ENCODE results near the gene GRIK1.

Gene GRIK1

DNA sequence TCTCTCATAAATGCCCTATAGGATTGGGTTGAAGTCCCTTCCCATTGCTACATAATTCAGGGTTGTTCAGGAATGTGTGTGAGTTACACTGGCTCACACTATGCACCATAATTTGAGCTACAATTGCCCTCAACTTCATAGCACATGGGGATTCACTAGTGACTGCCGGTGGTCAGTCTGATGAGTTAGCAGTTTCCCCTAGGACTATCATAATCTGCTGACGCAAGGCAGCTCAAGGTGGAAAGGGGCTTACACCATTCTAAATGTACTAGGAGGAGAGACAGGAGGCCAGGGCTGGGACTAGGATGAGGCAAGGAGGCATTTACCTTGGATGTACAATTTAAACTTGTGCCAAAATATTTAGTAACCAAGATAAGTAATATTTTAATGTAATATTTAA is 224.7 kb downstream of the GRIK1 start:
- H3K36me3 Mint-ChIP-seq (ENCODE audit: low read depth): peaks cover 4% of the 10 kb centered on the region
- no peak for TF ChIP-seq CTCF (IDR thresholded peaks at IDR 0.05; ENCODE audit: unreplicated experiment in 3 of 3)
- H3K4me1 Mint-ChIP-seq: no peaks in the 10 kb centered on the region
- H3K9me3 Mint-ChIP-seq: peaks cover 5% of the 10 kb centered on the region
- H3K27ac Mint-ChIP-seq: no peak overlapping the region
- H3K27me3 Mint-ChIP-seq (ENCODE audit: low read depth): no peaks in the 10 kb centered on the region
- H3K4me3 Mint-ChIP-seq: no peak overlapping the region

GRCh38 chr21:29712818-29713217 is 227.0 kb downstream of the GRIK1 start:
- Mint-ChIP-seq H3K4me1 (no peaks in the 10 kb centered on the region), H3K36me3 (ENCODE audit: low read depth) (peaks cover 4% of the 10 kb centered on the region), H3K27me3 (ENCODE audit: low read depth) (no peaks in the 10 kb centered on the region), H3K4me3 (no peak overlapping the region), H3K27ac (no peak overlapping the region), H3K9me3 (peaks cover 5% of the 10 kb centered on the region)
- no peak for TF ChIP-seq CTCF (IDR thresholded peaks at IDR 0.05; ENCODE audit: unreplicated experiment in 3 of 3)

DNA sequence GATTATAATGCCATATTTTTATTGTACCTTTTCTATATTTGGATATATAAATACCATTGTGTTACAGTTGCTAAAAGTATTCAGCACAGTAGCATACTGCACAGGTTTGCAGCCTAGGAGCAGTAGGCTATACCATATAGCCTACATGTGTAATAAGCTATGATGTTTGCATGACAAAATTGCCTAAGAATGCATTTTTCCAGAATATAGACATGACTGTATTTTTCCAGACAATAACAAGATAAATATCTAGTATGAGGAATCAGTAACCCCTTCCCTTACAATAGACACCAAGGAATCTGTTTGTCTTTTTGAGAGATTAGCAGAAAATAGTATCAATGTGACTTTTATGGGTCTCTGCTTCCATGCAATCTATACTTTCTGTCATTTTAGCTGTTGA is 228.6 kb downstream of the GRIK1 start:
- H3K4me1 Mint-ChIP-seq: no peaks in the 10 kb centered on the region
- no peak overlapping the region for H3K27ac Mint-ChIP-seq
- H3K4me3 Mint-ChIP-seq: no peak overlapping the region
- no peak for TF ChIP-seq CTCF (IDR thresholded peaks at IDR 0.05; ENCODE audit: unreplicated experiment in 3 of 3)
- H3K9me3 Mint-ChIP-seq: peaks cover 2% of the 10 kb centered on the region
- peaks cover 1% of the 10 kb centered on the region for H3K36me3 Mint-ChIP-seq (ENCODE audit: low read depth)
- no peaks in the 10 kb centered on the region for H3K27me3 Mint-ChIP-seq (ENCODE audit: low read depth)

DNA sequence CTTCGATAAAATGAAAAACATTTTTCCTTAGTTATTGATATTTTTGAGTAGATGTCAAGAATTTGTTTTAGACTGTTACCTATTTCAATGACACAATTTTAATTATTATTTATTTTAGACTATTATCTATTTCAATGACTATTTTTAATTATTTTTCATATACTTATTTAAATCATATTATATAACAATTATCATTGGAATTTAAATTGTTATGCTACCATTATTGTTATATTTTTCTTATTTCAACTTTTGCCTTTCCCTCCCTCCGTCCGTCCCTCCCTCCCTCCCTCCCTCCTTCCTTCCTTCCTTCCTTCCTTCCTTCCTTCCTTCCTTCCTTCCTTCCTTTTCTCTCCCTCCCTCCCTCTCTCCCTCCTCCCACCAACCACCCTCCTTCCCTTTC is 229.3 kb downstream of the GRIK1 start:
- Mint-ChIP-seq H3K4me3 (no peak overlapping the region), H3K36me3 (ENCODE audit: low read depth) (no peaks in the 10 kb centered on the region), H3K9me3 (no peaks in the 10 kb centered on the region), H3K27ac (no peak overlapping the region), H3K27me3 (ENCODE audit: low read depth) (no peaks in the 10 kb centered on the region), H3K4me1 (no peaks in the 10 kb centered on the region)
- TF ChIP-seq CTCF (IDR thresholded peaks at IDR 0.05; ENCODE audit: unreplicated experiment in 3 of 3): no peak

DNA sequence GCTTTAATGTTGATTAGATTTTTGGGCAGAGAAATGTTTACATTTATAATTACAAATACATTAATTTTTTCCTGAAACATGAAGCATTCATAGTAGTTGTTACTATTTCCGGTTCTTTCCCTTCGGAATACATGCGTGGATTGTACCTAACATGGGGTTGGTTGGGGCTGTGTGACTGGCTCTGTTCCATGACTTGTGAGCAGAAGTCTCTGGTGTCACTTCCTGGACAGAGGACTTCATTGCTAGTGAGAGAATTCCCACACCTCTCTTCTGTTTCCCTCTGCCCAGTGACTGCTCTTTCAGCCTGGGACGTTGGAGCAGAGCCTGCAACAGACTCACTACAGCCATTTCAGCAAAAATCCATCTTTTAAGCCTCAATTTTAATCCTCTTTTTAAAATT is 231.4 kb downstream of the GRIK1 start:
- Mint-ChIP-seq H3K36me3 (ENCODE audit: low read depth) (no peaks in the 10 kb centered on the region), H3K9me3 (no peaks in the 10 kb centered on the region), H3K4me1 (no peaks in the 10 kb centered on the region), H3K27ac (no peak overlapping the region), H3K4me3 (no peak overlapping the region), H3K27me3 (ENCODE audit: low read depth) (no peaks in the 10 kb centered on the region)
- TF ChIP-seq CTCF (IDR thresholded peaks at IDR 0.05; ENCODE audit: unreplicated experiment in 3 of 3): no peak

- Mint-ChIP-seq H3K27ac (no peak overlapping the region), H3K4me3 (no peak overlapping the region), H3K9me3 (no peaks in the 10 kb centered on the region), H3K27me3 (ENCODE audit: low read depth) (no peaks in the 10 kb centered on the region), H3K4me1 (no peaks in the 10 kb centered on the region), H3K36me3 (ENCODE audit: low read depth) (no peaks in the 10 kb centered on the region)
- no peak for TF ChIP-seq CTCF (IDR thresholded peaks at IDR 0.05; ENCODE audit: unreplicated experiment in 3 of 3)
Observed at GRCh38 chr21:29704719-29705118, 235.1 kb downstream of the GRIK1 start.

Measured in nephron (organoid).